ENCODE measurements around the gene PITPNM3.

PITPNM3 gene

GRCh38 chr17:6525731-6526130 lies 30.6 kb downstream of the PITPNM3 start:
- no peak for DNase-seq (ENCODE audit: low spot score)

GRCh38 chr17:6525141-6525540 lies 31.2 kb downstream of the PITPNM3 start:
- no peak for DNase-seq (ENCODE audit: low spot score)

- DNase-seq (ENCODE audit: low spot score): no peak
Observed at GRCh38 chr17:6524520-6524919, 31.8 kb downstream of the PITPNM3 start.

- no peak for DNase-seq (ENCODE audit: low spot score)
Observed at GRCh38 chr17:6523809-6524355, 32.5 kb downstream of the PITPNM3 start.

GRCh38 chr17:6523330-6523729 lies 33.0 kb downstream of the PITPNM3 start:
- DNase-seq (ENCODE audit: low spot score): no peak

GRCh38 chr17:6521586-6521985 lies 34.8 kb downstream of the PITPNM3 start:
- DNase-seq (ENCODE audit: low spot score): no peak

GRCh38 chr17:6517062-6517461 lies 39.3 kb downstream of the PITPNM3 start:
- DNase-seq (ENCODE audit: low spot score): no peak

- no peak for DNase-seq (ENCODE audit: low spot score)
Observed at GRCh38 chr17:6514371-6514770, 42.0 kb downstream of the PITPNM3 start.

- no peak for DNase-seq (ENCODE audit: low spot score)
Observed at GRCh38 chr17:6512552-6512951, 43.8 kb downstream of the PITPNM3 start.

GRCh38 chr17:6510321-6510977 lies 45.9 kb downstream of the PITPNM3 start:
- DNase-seq (ENCODE audit: low spot score): no peak

GRCh38 chr17:6509921-6510320 lies 46.4 kb downstream of the PITPNM3 start:
- no peak for DNase-seq (ENCODE audit: low spot score)

GRCh38 chr17:6509031-6509771 lies 47.2 kb downstream of the PITPNM3 start:
- no peak for DNase-seq (ENCODE audit: low spot score)

- DNase-seq (ENCODE audit: low spot score): no peak
Observed at GRCh38 chr17:6508519-6509030, 47.8 kb downstream of the PITPNM3 start.

GRCh38 chr17:6508016-6508415 lies 48.3 kb downstream of the PITPNM3 start:
- DNase-seq (ENCODE audit: low spot score): no peak

- DNase-seq (ENCODE audit: low spot score): no peak
Observed at GRCh38 chr17:6507535-6507934, 48.8 kb downstream of the PITPNM3 start.

- DNase-seq (ENCODE audit: low spot score): no peak
Observed at GRCh38 chr17:6506679-6507231, 49.6 kb downstream of the PITPNM3 start.

GRCh38 chr17:6505425-6506142 lies 50.8 kb downstream of the PITPNM3 start:
- DNase-seq (ENCODE audit: low spot score): no peak

- DNase-seq (ENCODE audit: low spot score): no peak
Observed at GRCh38 chr17:6503641-6504195, 52.6 kb downstream of the PITPNM3 start.

- no peak for DNase-seq (ENCODE audit: low spot score)
Observed at GRCh38 chr17:6502871-6503509, 53.4 kb downstream of the PITPNM3 start.

GRCh38 chr17:6502142-6502541 lies 54.2 kb downstream of the PITPNM3 start:
- no peak for DNase-seq (ENCODE audit: low spot score)

GRCh38 chr17:6501359-6501758 lies 55.0 kb downstream of the PITPNM3 start:
- no peak for DNase-seq (ENCODE audit: low spot score)

Measured in CD4-positive, alpha-beta T cell treated with Interleukin-2 at 100 ng/mL for 4 hours (primary cell).